NCI-H69 (cell line): ENCODE measurements around the gene MARK3.

Source experiments
- DNase-seq: peaks from one replicate; lab custom pipeline; 2025; lab: John Stamatoyannopoulos, UW

The MARK3 gene

DNA sequence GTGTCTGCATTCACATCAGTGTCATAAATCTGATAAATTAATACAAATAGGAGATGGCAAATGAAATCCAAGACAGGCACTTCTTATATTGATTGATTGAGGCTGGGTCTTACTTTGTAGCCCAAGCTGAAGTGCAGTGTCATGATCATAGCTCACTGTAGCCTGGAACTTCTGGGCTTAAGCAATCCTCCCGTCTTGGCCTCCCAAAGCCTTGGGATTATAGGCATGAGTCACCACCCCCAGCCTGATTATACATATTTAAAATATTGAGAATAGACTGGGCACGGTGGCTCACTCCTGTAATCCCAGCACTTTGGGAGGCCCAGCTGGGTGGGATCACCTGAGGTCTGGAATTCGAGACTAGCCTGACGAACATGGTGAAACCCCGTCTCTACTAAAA is 51.3 kb downstream of the MARK3 start:
- no peak for DNase-seq

DNA sequence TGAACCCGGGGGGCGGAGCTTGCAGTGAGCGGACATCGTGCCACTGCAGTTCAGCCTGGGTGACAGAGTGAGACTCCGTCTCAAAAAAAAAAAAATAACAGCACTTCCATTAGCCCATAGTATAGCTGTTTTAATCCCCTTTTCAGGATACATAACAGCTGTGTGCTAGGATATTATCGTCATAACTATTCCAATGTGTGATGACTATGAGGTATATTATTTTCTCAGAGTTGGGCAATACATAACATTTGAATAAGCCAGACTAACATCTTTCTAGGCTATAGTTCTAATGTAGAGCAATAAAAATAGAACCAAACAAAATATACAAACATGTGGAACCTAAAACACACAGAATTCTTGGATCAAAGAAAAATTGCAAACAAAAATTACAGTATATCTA is 57.1 kb downstream of the MARK3 start:
- no peak for DNase-seq

DNA sequence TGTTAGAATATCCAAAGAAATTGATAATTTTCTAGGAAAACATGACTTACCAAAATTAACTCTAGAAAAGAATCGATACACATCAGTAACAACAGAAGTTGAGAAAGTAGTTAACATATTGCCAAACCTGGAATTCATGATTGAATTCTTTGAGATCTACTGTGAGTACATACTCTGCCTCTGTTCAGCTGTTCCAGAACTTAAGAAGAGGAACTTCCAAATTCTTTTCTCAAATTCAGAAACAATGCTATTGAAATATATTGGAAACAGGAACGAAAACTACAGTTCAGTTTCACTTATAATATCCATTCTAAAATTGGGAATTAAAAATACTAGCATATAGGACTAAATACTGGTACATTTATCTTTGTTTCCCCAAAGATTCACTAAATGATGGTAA is 57.9 kb downstream of the MARK3 start:
- no peak for DNase-seq

DNA sequence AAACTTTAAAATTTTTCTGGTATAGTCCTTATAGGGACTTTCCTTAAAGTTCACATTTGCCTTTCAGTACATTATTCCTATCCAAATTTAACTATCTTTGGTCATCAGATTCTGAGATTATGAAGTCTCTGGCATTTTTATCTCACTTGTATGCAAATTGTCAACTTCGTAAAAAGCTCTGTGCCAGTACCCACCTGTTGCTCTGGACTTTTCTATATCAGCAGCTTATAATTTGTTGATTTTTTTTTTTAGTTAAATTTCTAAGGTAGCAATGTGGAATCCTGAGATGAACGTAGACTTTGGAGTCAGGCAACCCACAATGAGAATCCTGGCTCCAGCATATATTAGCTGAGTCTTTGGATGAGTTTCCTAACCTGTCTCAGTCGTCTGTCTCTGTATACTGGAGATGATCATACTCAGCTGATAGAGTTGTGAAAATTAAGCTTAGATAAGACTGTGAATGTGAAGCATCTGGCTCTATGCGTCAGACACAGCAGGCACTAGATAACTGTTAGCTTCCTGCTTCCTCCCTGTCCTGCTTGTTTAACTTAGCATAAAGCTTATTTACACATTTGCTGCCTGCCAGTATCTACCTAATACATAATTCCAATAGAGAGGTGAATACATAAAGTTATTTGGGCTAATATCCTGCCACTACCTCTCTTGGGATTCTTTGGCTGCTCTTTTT is 59.8 kb downstream of the MARK3 start:
- DNase-seq, result peak; percentile 51

DNA sequence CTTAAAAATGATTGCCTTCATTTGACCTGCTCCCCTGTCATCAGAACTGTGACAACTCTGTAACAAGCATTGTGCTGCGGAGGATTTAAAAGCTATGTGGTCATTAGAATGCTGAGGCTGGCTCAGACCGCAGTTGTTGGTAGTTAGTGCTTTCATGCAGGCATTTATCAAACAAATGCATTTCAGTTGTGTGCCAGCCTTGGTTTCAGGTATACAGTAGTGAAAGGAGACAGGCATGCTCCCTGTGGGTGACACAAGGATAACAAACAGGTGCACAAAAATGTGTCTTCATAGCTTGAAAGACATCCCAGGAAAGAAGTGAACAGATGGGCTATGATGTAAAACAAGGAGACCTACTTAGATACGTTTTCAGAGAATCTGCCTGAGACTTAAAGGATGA is 60.6 kb downstream of the MARK3 start:
- no peak for DNase-seq

DNA sequence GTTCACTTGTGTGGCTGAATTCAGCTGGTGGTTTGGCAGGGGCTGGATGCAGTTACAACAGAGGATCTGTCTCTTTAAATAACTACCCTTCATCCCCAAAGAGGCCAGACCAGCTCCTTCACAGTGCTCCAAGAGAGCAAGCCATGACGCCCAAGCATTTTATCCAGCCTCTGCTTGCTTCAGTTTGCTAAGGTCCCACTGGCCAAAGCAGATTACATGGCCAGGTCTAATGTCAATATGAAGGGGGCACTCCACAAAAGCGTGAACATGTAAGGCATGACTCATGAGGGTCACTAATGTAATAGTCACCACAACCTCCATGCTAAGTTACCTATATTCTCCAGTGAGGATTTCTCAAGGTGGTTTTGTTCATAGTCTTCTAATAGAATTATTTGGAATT is 62.9 kb downstream of the MARK3 start:
- no peak for DNase-seq

DNA sequence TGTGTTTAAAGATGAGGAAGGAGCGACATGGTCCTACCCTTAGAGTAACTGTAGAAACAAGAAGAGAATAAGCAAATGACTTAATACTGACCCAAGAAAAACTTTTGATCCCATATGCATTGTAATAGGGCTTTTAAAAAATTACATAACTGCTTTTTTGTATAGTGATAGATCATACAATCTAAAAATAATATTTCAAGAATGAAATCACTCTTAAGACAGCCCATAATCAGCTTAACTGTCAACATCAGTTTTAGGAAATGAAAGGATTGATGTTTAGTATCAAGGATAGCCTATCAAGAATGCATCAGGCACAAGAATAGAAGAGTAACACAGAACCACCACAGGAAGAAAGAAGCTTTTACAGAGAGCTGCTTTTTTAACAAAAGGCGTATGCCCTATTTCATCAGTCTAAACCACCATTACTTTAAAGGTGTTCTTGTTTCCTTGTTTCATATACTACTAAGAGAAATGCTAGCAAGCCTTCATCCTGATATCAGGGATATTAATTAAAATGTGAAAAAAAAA is 64.5 kb downstream of the MARK3 start:
- no peak for DNase-seq

DNA sequence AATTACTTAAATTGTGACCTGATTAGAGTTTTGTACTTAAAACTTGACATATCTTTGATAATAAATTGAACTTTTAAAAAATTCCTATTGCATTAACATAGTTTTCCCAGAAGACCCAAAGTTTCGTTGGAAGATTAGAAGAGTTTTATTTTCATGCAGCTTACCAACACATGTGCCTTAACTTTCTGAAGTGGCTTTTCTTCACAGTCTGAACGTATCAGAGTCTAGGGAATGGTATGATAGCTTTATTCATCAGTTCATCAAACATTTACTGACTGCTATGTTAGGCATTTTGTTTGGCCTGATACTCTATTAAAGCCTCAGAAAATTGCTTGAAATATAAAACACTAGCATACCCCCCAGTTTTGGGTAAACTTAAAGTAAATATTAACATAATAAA is 65.2 kb downstream of the MARK3 start:
- no peak for DNase-seq

DNA sequence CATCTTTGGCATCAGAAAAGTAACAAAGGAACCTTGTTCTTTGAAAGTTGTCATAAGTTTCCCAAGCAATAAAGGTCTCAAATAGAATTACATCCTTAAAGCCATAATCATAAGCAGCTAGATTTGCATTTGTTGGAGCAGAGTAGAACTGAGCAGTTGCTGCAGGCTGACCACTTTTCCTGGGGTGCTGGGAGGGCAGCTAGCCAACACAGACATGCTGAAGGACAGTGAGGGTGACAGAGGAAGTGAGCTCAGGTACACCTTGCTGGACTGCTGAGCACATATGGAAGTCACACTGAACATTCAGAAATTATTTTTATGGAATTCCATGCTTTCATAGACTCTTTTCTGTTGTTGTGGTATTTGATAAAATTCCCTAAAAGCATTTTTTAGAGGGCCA is 66.2 kb downstream of the MARK3 start:
- no peak for DNase-seq

DNA sequence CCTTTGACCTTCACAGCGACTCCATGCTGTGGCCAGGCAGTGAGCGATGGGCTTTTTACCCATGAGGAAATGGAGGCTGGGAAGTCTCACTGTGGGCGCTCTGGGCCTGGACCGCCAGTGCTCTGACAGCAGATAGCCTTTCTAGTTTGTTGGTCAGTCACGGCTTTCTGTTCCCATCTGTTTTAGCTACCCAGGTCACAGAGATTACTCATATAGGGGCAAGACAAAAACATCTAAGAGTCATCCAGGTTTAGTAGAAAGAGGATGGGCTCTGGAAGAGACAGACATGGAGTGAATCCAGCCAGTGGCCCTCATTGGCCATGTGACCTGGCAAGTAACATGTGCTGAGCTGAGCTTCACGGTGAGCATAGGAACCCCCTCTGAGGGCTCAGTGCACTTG is 68.6 kb downstream of the MARK3 start:
- no peak for DNase-seq

DNA sequence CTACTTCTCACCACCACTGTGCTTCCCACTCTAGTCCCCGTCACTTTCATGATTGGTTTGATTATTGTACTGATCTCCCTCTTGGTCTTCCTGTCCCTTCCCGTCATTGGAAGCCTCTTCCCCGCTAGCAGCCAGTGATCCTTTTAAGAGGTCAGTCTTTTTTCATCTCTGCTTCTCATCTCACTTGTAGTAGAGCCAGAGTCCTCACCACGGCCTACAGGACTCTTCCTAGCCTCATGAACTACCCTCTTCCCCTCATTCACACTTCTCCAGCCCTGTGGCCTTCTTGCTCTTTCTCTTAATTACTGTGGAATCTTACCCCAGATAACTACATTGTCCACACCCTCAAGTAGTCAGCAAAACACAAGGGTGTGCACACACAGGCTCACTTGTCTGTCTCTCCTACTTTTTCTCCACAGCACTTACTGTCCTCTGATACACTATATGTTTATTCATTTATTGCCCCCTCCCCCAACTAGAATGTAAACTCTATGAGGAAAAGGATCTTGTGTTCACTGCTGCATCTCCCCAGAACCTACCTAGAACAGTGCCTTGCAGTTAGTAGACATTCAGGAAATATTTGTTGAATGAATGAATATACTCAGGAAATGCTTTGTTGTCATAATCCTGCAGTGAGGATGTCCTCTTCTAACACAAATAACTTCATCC is 71.1 kb downstream of the MARK3 start:
- peak; percentile 46 for DNase-seq

DNA sequence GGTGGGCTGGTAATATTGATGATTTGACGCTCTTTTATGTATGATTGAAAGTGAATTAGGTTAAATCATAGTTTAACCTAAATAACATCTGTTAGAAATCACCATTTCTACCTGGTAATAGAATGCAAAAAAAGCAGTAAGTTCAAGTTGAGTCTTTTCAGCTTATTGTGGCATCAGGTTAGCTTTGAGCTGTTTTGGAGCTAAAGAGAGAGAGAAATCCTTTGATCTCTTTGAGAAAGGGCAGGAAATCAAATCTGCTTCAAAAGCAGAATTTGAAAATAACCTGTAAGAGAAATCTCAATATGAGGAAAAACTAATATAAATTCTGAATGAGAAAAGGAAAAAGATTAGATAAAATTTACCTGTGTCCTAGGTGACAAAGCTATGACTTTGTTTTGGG is 75.2 kb downstream of the MARK3 start:
- DNase-seq, result no peak

DNA sequence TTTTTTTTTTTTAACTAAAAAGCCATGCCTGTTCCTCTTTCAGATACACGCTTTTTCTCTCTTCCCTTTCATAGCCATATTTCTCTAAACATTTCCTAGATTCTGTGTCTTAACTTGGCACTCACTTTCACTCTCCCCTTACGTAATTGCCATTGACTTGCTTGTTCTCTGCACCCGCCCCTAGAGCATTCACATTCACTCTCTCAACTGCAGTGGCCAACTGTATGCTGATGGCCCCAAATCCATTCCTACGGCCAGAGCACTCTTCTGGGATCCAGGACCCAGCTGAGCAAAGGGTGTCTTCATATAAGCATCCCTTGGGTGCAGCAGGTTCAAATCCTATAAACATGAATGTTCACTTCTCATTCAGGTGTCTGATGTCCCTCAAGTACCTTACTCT is 77.9 kb downstream of the MARK3 start:
- DNase-seq, result no peak

DNA sequence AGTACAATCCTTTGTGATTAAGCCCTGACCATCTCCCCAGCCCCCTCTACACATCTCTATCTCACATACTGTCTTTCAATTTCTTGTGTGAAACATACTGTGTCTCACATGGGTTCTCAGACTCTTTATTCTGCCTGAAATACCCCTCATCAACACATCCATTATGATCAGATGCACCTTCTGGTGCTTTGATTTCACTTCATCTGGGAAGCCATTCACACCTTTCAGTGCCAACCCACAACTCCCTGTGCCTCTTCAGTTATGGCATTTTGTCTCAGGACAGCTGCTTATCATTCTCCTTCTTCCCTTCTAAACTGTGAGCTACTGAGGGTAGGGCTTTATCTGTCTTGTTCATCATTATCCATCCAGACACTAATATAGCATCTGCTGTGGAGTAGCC is 78.6 kb downstream of the MARK3 start:
- DNase-seq, result no peak

DNA sequence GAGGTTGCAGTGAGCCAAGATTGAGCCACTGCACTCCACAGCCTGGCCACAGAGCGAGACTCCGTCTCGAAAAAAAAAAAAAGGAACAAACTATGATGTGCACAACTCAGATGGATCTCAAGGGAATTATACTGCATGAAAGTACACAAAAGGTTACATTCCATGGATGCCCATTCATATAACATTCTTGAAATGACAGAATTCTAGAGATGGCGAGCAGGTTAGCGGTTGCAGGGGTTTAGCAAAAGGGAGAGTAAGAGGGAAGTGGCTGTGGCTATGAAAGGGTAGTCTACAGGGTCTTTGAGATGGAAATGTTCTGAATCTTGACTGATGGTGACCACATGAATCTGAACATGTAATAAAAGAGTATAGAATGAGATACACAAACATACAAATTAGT is 87.7 kb downstream of the MARK3 start:
- no peak for DNase-seq

DNA sequence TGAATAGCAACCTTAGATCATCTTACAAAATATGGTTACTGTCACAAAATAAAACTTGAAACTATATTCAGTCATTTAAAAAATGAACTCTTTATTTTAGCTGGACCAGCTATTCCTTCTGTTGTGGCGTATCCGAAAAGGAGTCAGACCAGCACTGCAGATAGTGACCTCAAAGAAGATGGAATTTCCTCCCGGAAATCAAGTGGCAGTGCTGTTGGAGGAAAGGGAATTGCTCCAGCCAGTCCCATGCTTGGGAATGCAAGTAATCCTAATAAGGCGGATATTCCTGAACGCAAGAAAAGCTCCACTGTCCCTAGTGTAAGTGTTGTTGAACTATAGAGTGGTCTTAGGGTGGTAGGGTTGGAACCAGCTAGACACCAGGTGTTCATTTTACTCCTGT is 89.7 kb downstream of the MARK3 start:
- no peak for DNase-seq

DNA sequence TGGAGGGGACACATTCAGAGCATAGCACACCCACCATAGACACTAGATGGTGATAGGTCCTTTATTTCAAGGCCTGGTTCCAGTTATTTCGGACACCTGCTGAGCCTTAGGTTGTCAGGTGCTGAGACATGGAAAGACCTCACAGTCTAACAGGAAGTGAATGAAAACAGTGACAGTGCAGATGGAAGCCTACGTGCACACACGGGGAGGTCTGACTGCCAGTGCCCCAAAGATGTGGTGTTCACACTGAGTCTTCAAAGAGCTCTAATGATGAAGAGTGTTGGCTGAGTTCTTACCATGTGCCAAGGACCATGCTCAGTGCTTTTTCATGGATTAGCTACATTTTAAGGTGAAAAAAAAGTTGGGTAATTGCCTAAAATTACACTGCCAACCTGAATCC is 90.8 kb downstream of the MARK3 start:
- DNase-seq, result no peak

DNA sequence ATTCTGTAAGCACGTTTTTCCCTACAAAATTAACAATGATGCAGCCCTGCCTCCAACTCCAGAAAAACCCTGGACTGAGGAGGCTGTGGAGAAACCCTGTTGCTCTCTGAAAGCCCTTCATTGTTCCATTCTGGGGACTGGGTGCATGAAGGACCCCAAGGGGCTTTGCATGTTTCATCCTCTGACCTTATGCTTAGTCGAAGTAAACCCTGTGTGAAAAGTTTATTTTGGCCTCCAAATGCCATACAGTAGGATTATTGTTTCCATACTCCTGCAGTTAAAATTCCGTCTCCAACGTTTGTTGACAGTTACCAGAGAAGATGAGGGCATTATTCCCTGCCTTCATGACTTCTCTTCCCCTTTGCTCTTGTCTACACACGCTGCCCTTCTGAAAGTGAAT is 91.4 kb downstream of the MARK3 start:
- DNase-seq, result no peak

DNA sequence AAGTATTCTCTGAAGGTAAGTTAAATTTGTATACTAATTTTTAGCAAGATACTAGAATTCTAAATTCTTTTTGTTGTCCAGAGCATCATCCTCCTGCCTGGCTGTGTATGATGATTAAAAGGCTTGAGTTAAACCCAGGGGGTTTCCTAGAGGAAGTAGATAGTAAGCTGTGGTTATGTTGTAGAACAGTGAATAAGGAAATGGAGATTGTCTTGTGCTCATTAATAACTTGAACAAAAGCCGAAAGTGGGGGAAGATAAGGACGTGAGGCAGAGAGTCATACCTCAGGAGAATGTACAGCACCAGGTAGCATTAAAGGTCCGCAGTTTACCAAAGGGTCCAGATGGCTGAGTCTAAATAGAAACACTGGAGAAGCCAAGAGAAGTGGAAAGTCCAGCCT is 95.4 kb downstream of the MARK3 start:
- no peak for DNase-seq

DNA sequence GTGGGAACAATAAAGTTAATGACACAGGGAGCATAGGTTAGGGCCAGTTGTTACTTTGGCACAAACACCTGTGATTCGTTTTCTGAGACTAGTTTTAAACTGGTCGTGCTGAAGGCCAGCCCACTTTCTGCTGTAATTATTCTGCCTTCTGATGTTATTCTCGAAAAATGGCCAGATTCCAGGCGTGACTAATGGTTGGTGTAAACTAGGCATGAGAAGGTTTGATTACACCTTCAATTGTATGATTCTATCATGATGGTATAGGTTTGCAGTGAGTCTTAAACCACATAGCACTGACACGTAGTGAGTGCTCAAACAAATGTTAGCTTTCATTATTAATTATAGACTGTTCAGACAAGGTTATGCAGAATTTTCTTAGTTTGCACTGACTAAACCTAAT is 98.4 kb downstream of the MARK3 start:
- peak; percentile 36 for DNase-seq

DNA sequence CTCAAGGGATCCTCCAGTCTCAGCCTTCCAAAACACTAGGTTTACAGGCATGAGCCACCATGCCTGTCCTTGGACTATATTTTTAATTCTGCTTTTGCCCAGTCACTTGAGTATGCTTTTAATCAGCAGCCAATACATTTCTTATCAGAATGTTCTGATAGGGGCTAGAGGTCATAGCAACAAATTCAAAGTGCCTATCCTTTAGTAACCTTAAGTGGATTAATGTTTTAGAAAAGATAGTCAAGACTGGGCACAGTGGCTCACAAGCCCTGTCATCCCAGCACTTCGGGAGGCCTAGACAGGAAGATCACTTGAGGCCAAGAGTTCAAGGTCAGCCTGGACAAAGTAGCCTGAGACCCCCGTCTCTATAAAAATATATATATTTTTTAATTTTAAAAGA is 100.3 kb downstream of the MARK3 start:
- DNase-seq, result no peak

DNA sequence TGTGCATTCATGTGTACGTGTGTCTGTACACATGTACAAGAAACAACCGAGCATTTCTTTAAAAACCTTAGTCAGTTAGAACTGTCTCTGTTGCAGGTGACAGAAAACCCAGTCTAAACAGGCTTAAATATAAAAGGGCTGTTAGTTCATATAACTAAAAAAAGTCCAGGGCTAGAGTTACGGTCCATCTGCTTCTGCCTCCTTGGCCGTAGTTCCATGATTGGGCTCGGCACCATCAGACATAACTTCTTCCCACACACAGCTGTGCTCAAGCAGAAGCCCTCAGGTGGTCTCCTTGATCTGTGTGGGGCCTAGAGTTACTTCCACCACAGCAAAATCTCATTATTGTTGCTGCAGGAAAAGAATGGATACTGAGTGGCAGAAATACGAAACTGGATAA is 102.9 kb downstream of the MARK3 start:
- DNase-seq, result peak; percentile 13

DNA sequence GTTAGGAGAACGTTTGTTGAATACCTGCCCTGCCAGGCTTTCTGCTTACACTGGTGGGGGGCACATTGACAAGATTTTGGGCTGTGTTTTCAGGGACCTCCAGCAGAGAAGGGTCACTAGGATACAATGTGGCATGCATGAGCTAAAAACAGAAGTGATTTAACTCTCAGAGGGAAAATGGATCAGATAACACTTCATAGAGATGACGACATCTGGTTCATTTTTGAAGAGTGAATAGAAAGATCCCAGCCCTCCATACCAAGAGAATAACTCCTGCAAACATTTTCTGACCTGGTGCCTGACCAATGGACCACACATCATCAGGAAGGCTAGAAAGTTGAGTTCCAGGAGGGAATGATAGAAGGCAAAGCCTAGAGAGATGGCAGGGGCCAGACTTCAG is 103.7 kb downstream of the MARK3 start:
- peak; percentile 55 for DNase-seq

DNA sequence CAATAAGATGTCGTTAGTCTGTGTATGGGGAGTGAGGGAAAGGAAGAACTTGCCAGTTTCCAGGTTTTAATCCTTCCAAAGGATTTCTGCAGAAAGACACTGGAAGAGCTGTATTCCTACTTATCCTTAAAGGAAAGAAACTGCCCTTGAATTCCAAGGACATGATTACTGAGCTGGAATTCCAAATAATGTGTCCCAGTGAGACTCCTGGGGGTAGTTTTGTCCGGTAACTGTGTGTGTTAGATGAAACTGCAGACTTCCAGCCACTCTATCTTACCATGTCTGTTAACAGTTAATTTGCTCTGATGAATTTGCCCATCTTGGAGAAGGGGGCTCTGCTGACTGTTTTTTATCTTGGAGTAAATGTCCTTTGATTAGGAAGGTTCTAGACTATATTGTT is 104.4 kb downstream of the MARK3 start:
- DNase-seq, result peak; percentile 15
